Measurements from ENCODE around the gene RNF138. TPM values are rescaled to one million over a fixed set of nuclear protein-coding genes. Genes with fewer than 3 reads are reported as not detected.

The RNF138 gene
- total and polyA plus RNA-seq, 8 donors = 24.7 to 57.9 (median 51.2) TPM

GRCh38 chr18:32091325-32091723, 350 bp upstream of the RNF138 start:
- Histone ChIP-seq H3K4me1 (peaks cover 0 to 47% of the 10 kb centered on the region in 2 donors), H3K27me3 (no peaks in the 10 kb centered on the region), H3K36me3 (no peaks in the 10 kb centered on the region), H3K9me3 (no peaks in the 10 kb centered on the region), H3K27ac (peak overlapping the region; percentile 100), H3K4me3 (peak overlapping the region; percentile 96 to 98)
- TF ChIP-seq CTCF (IDR thresholded peaks at IDR 0.05) = no peak
- intact Hi-C loops (cut with DNase I) = no loop called here
- ATAC-seq = no peak
- no peak for DNase-seq

DNA sequence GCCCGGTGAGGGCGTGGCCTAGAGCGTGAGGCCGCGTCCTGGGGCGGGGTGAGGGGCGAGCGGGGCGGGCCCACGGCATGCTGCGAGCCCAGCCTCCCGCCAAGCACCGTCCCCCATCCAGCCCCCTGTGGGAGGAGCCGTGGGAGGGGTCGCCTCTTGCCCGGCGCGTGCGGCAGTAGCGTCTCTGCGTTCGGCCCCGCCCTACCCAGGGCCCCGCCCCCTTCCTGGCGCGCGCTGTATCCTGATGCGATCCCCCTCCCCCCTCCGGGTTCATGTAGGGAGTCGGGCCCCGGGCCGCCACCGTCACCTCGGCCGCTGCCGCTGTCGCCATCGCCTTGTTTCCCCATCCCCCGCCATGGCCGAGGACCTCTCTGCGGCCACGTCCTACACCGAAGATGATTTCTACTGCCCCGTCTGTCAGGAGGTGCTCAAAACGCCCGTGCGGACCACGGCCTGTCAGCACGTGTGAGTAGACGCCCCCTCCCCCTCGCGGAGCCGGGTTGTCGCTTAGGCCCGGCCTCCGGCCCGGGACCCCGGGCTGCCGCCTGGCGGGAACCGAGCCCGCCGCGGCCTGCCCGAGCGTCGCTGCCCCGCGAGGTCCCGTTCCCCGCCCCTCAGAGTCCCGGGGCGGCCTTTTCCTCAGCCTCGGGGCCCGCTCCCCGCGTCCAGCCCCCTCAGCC, 888 bp downstream of the RNF138 start:
- H3K27ac ChIP-seq = peak overlapping the region; percentile 100
- H3K36me3 ChIP-seq = no peaks in the 10 kb centered on the region
- H3K4me1 ChIP-seq = peaks cover 0 to 44% of the 10 kb centered on the region in 2 donors
- peak; percentile 98 for ATAC-seq
- peak overlapping the region; percentile 96 to 98 for H3K4me3 ChIP-seq
- H3K27me3 ChIP-seq = no peaks in the 10 kb centered on the region
- peak; percentile 97 to 100 (median 100) for DNase-seq
- intact Hi-C loops (cut with DNase I) = no loop called here
- TF ChIP-seq CTCF (IDR thresholded peaks at IDR 0.05) = no peak
- no peaks in the 10 kb centered on the region for H3K9me3 ChIP-seq

DNA sequence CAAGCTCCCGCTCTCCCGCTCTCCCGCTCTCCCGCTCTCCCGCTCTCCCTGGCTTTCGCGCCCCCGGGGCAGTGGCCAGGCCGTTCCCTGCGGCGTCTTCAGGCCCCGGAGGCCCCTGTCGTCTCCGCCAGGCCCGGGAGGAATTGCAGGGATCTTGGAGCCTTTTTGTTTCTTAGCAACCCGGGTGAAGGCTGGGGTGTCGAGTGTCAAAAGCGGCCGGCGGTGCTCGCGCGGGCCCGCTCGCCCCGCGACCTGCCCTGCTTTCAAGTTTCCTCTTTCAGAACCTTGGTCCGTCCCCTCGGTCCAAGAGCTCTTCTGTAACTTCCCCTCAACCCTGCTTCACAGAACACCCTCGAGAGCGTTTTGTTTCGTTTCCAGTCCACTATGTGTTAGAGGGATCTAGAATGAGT, 1.4 kb downstream of the RNF138 start:
- TF ChIP-seq CTCF (IDR thresholded peaks at IDR 0.05) = no peak
- DNase-seq = peak; percentile 59 to 88 (median 68)
- intact Hi-C loops (cut with DNase I) = no loop called here
- peak overlapping the region; percentile 96 to 98 for H3K4me3 ChIP-seq
- peak; percentile 12 for ATAC-seq
- no peaks in the 10 kb centered on the region for H3K36me3 ChIP-seq
- no peaks in the 10 kb centered on the region for H3K27me3 ChIP-seq
- peaks cover 0 to 44% of the 10 kb centered on the region in 2 donors for H3K4me1 ChIP-seq
- peak overlapping the region; percentile 100 for H3K27ac ChIP-seq
- H3K9me3 ChIP-seq = no peaks in the 10 kb centered on the region

DNA sequence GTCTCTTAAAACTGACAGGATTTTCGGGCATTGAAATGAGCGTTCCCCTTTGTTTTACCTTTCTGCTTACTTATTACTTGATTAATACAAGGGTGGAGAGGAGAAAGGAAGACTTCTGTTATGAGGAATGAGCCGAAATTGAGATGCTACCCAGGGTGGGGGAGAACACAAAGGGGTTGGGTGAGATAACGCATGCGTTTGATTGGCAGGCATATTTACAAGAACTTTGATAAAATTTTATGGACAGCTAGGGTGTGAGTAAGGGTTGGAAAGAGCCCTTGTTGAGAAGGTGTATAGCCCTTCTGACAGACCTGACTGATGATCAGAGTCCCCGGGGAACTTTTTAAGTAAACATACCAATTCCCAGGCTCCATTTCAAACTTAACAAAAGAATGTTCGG, 1.8 kb downstream of the RNF138 start:
- no peak for DNase-seq
- ATAC-seq = no peak
- TF ChIP-seq CTCF (IDR thresholded peaks at IDR 0.05) = no peak
- no peaks in the 10 kb centered on the region for H3K27me3 ChIP-seq
- no peaks in the 10 kb centered on the region for H3K9me3 ChIP-seq
- intact Hi-C loops (cut with DNase I) = no loop called here
- peak overlapping the region; percentile 100 for H3K27ac ChIP-seq
- peaks cover 0 to 44% of the 10 kb centered on the region in 2 donors for H3K4me1 ChIP-seq
- peak overlapping the region; percentile 96 to 98 for H3K4me3 ChIP-seq
- no peaks in the 10 kb centered on the region for H3K36me3 ChIP-seq

GRCh38 chr18:32095192-32095899, 3.7 kb downstream of the RNF138 start:
- peaks cover 0 to 59% of the 10 kb centered on the region in 2 donors for H3K4me1 ChIP-seq
- no peak for DNase-seq
- intact Hi-C loops (cut with DNase I) = no loop called here
- no peak for TF ChIP-seq CTCF (IDR thresholded peaks at IDR 0.05)
- no peak overlapping the region for H3K27ac ChIP-seq
- no peaks in the 10 kb centered on the region for H3K36me3 ChIP-seq
- H3K27me3 ChIP-seq = no peaks in the 10 kb centered on the region
- H3K9me3 ChIP-seq = no peaks in the 10 kb centered on the region
- H3K4me3 ChIP-seq = no peak overlapping the region
- no peak for ATAC-seq
